MM.1S (cell line): Measurements from ENCODE around the gene GPR137.

Experiments used
- DNase-seq: peaks from one replicate; pipeline ENCODE4 v3.0.0-alpha.2; 2015
- H2AFZ ChIP-seq: fragments of 300-600 bp; sonication (generic); 2 replicates; pipeline ENCODE4 v1.6.0; 2016; ENCODE audit warnings: antibody characterized with exemption, low read length
- H3F3A ChIP-seq: fragments of 300-600 bp; sonication (generic); 2 replicates; pipeline ENCODE4 v1.6.1; 2016; ENCODE audit warnings: mild to moderate bottlenecking, antibody characterized with exemption, low read length, moderate library complexity, mixed read lengths; ENCODE audit not compliant: insufficient read depth
- H3K27ac ChIP-seq: fragments of 300-600 bp; sonication (generic); 2 replicates; pipeline ENCODE4 v1.5.1; 2016; ENCODE audit warnings: mild to moderate bottlenecking, low read length
- H3K27me3 ChIP-seq: fragments of 300-600 bp; sonication (generic); replicated peaks from 2 replicates; pipeline ENCODE4 v1.6.0; 2016; ENCODE audit warnings: low read length; ENCODE audit not compliant: insufficient read depth
- H3K36me3 ChIP-seq: fragments of 300-600 bp; sonication (generic); replicated peaks from 2 replicates; pipeline ENCODE4 v1.6.1; 2016; ENCODE audit warnings: mild to moderate bottlenecking, low read length, mixed read lengths; ENCODE audit not compliant: insufficient read depth
- H3K4me1 ChIP-seq: fragments of 300-600 bp; sonication (generic); 2 replicates; pipeline ENCODE4 v1.6.1; 2016; ENCODE audit warnings: low read length, mixed read lengths
- H3K4me2 ChIP-seq: fragments of 300-600 bp; sonication (generic); 2 replicates; pipeline ENCODE4 v1.6.0; 2016; ENCODE audit warnings: low read depth, low read length
- H3K4me3 ChIP-seq: fragments of 300-600 bp; sonication (generic); 2 replicates; pipeline ENCODE4 v1.5.1; 2016; ENCODE audit warnings: low read length, mixed read lengths
- H3K79me2 ChIP-seq: fragments of 300-600 bp; sonication (generic); 2 replicates; pipeline ENCODE4 v1.6.1; 2016; ENCODE audit warnings: mixed run types, low read length, mixed read lengths
- H3K9ac ChIP-seq: fragments of 300-600 bp; sonication (generic); 2 replicates; pipeline ENCODE4 v1.6.1; 2016; ENCODE audit warnings: low read length, mixed read lengths
- H3K9me2 ChIP-seq: fragments of 300-600 bp; sonication (generic); replicated peaks from 2 replicates; pipeline ENCODE4 v1.6.1; 2016; ENCODE audit warnings: mild to moderate bottlenecking, low read length, mixed read lengths; ENCODE audit not compliant: insufficient read depth
- H3K9me3 ChIP-seq: fragments of 300-600 bp; sonication (generic); replicated peaks from 2 replicates; pipeline ENCODE4 v1.6.1; 2016; ENCODE audit warnings: mild to moderate bottlenecking, low read length, mixed read lengths; ENCODE audit not compliant: insufficient read depth
- H4K20me1 ChIP-seq: fragments of 300-600 bp; sonication (generic); 2 replicates; pipeline ENCODE4 v1.6.1; 2016; ENCODE audit warnings: mild to moderate bottlenecking, low read length, moderate library complexity, mixed read lengths; ENCODE audit not compliant: insufficient read depth
- CTCF ChIP-seq: fragments of 300-600 bp; sonication (generic); IDR thresholded peaks from 2 replicates; pipeline ENCODE4 v1.5.1; 2016; ENCODE audit warnings: antibody characterized with exemption, low read length, mixed read lengths
- EZH2 ChIP-seq: fragments of 300-600 bp; sonication (generic); optimal IDR thresholded peaks from 2 replicates; pipeline ENCODE3; 2017; ENCODE audit warnings: low read depth, mild to moderate bottlenecking, antibody characterized with exemption, low read length, mixed read lengths
- EZH2phosphoT487 ChIP-seq: fragments of 300-600 bp; sonication (generic); IDR thresholded peaks from 2 replicates; pipeline ENCODE4 v1.6.1; 2018; ENCODE audit warnings: antibody characterized with exemption, low read length

Gene GPR137

GRCh38 chr11:64266339-64266738, 19.3 kb upstream of the GPR137 start:
- H3K9ac ChIP-seq = no peak overlapping the region
- no peaks in the 10 kb centered on the region for H3K27me3 ChIP-seq
- no peak overlapping the region for H3K4me3 ChIP-seq
- no peaks in the 10 kb centered on the region for H3K4me1 ChIP-seq
- no peak for TF ChIP-seq CTCF
- TF ChIP-seq EZH2 = no peak
- TF ChIP-seq EZH2phosphoT487 = no peak
- peaks cover 16% of the 10 kb centered on the region for H3F3A ChIP-seq
- peaks cover under 1% of the 10 kb centered on the region; the same call in 1 of the 2 replicates for H3K79me2 ChIP-seq
- no peaks in the 10 kb centered on the region for H3K9me3 ChIP-seq
- H3K4me2 ChIP-seq = no peak overlapping the region
- no peaks in the 10 kb centered on the region for H3K9me2 ChIP-seq
- no peaks in the 10 kb centered on the region for H3K36me3 ChIP-seq
- DNase-seq = no peak
- H2AFZ ChIP-seq = no peak overlapping the region
- no peaks in the 10 kb centered on the region for H4K20me1 ChIP-seq
- no peak overlapping the region for H3K27ac ChIP-seq

- Histone ChIP-seq H3K27ac (no peak overlapping the region), H3K9me3 (no peaks in the 10 kb centered on the region), H3K9me2 (no peaks in the 10 kb centered on the region), H3K36me3 (no peaks in the 10 kb centered on the region), H3K27me3 (no peaks in the 10 kb centered on the region), H4K20me1 (no peaks in the 10 kb centered on the region), H3F3A (peaks cover 23% of the 10 kb centered on the region), H3K4me2 (no peak overlapping the region), H3K4me1 (0 out of 2 replicates have a peak, but pooled peaks cover 5% of the 10 kb centered on the region), H3K9ac (no peak overlapping the region), H3K79me2 (peaks cover 7% of the 10 kb centered on the region; the same call in 1 of the 2 replicates), H2AFZ (no peak overlapping the region), H3K4me3 (no peak overlapping the region)
- TF ChIP-seq EZH2 (no peak), CTCF (no peak), EZH2phosphoT487 (no peak)
- DNase-seq = no peak
These were observed 18.3 kb upstream of the GPR137 start for GRCh38 chr11:64267207-64267945.

GRCh38 chr11:64268025-64268892, 17.4 kb upstream of the GPR137 start:
- Histone ChIP-seq H3K4me3 (peak overlapping the region; percentile 80), H2AFZ (peak overlapping the region; percentile 73; the same call in 1 of the 2 replicates), H3K4me2 (peak overlapping the region; percentile 83), H3K79me2 (peaks cover 11% of the 10 kb centered on the region; the same call in 1 of the 2 replicates), H3K9me3 (no peaks in the 10 kb centered on the region), H3K27ac (peak overlapping the region; percentile 83; the same call in 1 of the 2 replicates), H3K36me3 (no peaks in the 10 kb centered on the region), H3F3A (peaks cover 26% of the 10 kb centered on the region), H3K9ac (peak overlapping the region; percentile 84; the same call in 1 of the 2 replicates), H3K4me1 (0 out of 2 replicates have a peak, but pooled peaks cover 5% of the 10 kb centered on the region), H3K9me2 (no peaks in the 10 kb centered on the region), H3K27me3 (no peaks in the 10 kb centered on the region), H4K20me1 (no peaks in the 10 kb centered on the region)
- no peak for TF ChIP-seq EZH2
- TF ChIP-seq CTCF = no peak
- TF ChIP-seq EZH2phosphoT487 = no peak
- no peak for DNase-seq
